Sigmoid colon (tissue), 4 donors: ENCODE results near the gene DHFR.

ENCODE experiments used
- CTCF ChIP-seq, 4 experiments: fragments of 450-650 bp in 3 of 4; fragments of 200-600 bp in 1 of 4; IDR thresholded peaks; one replicate each; pipeline ENCODE4 v1.5.1; 2016 to 2019; ENCODE audit warnings: antibody characterized with exemption in 4 of 4, mild to moderate bottlenecking in 3 of 4, moderate library complexity in 2 of 4
- EP300 ChIP-seq, 4 donors: sonication (generic); formaldehyde crosslinking; IDR thresholded peaks; one replicate each; pipeline ENCODE4 v1.6.1; 2017; ENCODE audit warnings: antibody characterized with exemption in 4 of 4
- POLR2A ChIP-seq, 2 donors: fragments of 450-650 bp; IDR thresholded peaks; one replicate each; pipeline ENCODE4 v1.6.1; 2016; ENCODE audit warnings: antibody characterized with exemption in 2 of 2, mild to moderate bottlenecking in 2 of 2, moderate library complexity in 2 of 2
- POLR2AphosphoS5 ChIP-seq, 4 donors: sonication (generic); formaldehyde crosslinking; IDR thresholded peaks; one replicate each; pipeline ENCODE4 v1.6.1; 2017; ENCODE audit warnings: antibody characterized with exemption in 4 of 4

GRCh38 chr5:80619086-80619485 is 35.7 kb downstream of the DHFR start:
- TF ChIP-seq POLR2A (IDR thresholded peaks at IDR 0.05) (no peak), CTCF (IDR thresholded peaks at IDR 0.05) (no peak), EP300 (IDR thresholded peaks at IDR 0.05) (no peak), POLR2AphosphoS5 (IDR thresholded peaks at IDR 0.05) (no peak)
